22Rv1 (cell line): ENCODE measurements around the gene MINDY4.

Experiments used
- H3K27ac ChIP-seq: fragments of 450-650 bp; 2 replicates; pipeline ENCODE4 v1.5.1; 2017
- CTCF ChIP-seq: fragments of 450-650 bp; IDR thresholded peaks from 2 replicates; pipeline ENCODE4 v1.5.1; 2017; ENCODE audit warnings: mild to moderate bottlenecking
- ZFX ChIP-seq: fragments of 450-650 bp; IDR thresholded peaks from 2 replicates; pipeline ENCODE4 v1.6.1; 2017; ENCODE audit warnings: antibody characterized with exemption, borderline replicate concordance

Gene MINDY4

GRCh38 chr7:30728591-30729100, 42.6 kb upstream of the MINDY4 start:
- no peak overlapping the region for H3K27ac ChIP-seq

GRCh38 chr7:30729642-30730041, 41.6 kb upstream of the MINDY4 start:
- no peak overlapping the region for H3K27ac ChIP-seq
- no peak for TF ChIP-seq CTCF
- no peak for TF ChIP-seq ZFX

More at GRCh38 chr7:30728591-30729100, 42.6 kb upstream of the MINDY4 start:
- TF ChIP-seq CTCF (no peak), ZFX (no peak)

DNA sequence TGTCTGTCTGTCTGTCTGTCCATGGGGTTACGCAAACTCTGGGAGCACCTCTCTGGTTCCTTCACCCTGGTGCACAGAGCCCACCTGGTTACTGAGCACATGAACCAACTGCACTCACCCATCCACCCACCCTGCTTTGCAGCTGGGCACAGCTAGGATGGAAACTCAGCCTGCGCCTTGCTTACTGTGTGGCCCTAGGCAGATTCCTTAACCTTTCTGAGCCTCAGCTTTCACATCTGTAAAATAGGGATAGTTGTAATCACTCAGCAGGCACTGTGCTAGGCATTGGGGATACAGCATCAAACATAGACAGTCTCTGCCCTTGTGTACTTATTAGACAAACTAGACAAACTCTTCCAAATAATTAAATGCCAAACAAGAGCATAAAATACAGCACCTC, 41.1 kb upstream of the MINDY4 start:
- TF ChIP-seq CTCF: no peak
- TF ChIP-seq ZFX: no peak

GRCh38 chr7:30730996-30731395, 40.2 kb upstream of the MINDY4 start:
- H3K27ac ChIP-seq: no peak overlapping the region
- no peak for TF ChIP-seq CTCF

More for the DNA sequence above, 41.1 kb upstream of the MINDY4 start:
- H3K27ac ChIP-seq: no peak overlapping the region

- no peak for TF ChIP-seq CTCF
- TF ChIP-seq ZFX: no peak
- no peak overlapping the region for H3K27ac ChIP-seq
Measured at GRCh38 chr7:30731581-30731980, 39.6 kb upstream of the MINDY4 start.

DNA sequence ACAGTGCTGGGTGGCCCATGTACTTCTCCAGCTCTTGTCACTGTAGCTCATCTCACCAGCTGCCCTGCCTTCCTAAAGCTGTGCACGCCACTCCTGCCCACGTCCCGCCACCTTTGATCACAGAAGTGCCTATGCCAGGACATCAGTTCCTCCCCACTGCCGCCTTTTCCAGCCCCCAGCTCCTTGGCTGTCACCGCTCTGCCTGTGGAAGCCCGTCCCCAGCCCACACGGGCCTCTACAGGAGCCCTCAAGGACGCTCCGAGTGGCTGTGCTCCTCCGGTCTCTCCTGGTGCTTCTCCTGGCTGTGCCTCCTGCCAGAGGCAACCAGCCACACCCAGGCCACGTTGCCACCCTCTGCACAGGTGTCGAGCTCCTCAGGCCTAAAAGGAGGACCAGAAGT, 38.6 kb upstream of the MINDY4 start:
- no peak for TF ChIP-seq CTCF
- TF ChIP-seq ZFX: no peak
- no peak overlapping the region for H3K27ac ChIP-seq

GRCh38 chr7:30733216-30733615, 38.0 kb upstream of the MINDY4 start:
- TF ChIP-seq ZFX (no peak), CTCF (no peak)
- H3K27ac ChIP-seq: no peak overlapping the region
